Measurements from ENCODE around the gene RRP36.

The RRP36 gene

GRCh38 chr6:43007126-43007525, 14.3 kb upstream of the RRP36 start:
- no peak for DNase-seq (ENCODE audit: low read depth)

- DNase-seq (ENCODE audit: low read depth), result no peak
Measured at GRCh38 chr6:43009124-43009523, 12.3 kb upstream of the RRP36 start.

DNA sequence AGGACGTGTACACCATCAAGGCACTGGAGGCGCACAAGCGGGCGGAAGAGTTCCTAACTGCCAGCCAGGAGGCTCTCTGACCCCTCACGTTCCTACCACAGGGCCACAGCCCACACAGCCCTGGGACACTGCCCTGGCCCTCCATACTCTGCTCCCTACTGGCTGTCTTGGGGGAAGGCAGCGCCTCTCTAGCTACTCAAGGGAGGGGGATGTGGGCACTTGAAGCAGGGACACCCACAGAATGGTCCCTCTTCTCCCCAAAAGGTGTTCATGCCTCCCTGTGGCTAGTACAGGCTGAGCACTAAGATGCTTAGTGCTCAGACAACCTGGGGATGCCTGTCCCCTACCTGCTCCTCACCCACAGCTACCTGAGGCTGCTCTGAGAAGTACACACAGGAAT, 10.2 kb upstream of the RRP36 start:
- DNase-seq (ENCODE audit: low read depth), result no peak

- DNase-seq (ENCODE audit: low read depth), result no peak
Measured at GRCh38 chr6:43012364-43012763, 9.1 kb upstream of the RRP36 start.

DNA sequence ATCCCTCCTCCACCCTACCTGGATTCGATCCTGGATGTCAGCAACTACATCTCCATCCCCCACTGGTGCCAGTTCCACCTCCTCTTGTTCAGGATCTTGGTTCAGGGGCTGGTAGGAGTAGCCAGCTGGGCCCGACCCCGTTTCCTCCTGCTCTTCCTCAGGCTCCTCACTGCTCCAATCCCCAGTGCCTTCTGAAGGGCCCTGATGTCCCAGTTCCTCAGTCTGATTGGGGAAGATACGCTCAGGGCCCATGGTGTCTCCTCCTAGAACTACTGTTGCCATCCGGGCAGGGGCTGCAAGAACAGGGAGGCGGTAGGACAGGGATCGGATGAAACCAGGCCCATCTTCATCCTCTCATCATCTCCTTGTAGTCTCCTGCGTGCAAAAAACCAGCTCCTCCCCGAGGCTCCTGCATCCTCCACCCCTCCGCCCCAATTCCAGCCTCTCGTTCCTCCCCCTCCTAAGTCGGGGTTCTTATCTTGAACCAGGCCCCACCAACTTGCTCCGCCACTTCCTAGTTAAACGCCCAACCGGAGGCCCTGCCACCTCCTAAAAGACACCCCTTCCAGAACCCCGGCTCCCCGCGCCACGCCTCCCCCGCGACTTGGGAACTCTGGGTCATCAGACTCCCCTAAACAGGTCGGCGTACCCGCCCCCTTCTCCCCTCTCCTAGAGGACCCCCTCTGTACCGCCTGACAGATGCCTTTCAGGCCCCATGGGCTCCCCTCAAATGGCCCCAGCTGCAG, 8.2 kb upstream of the RRP36 start:
- DNase-seq (ENCODE audit: low read depth), result no peak

DNA sequence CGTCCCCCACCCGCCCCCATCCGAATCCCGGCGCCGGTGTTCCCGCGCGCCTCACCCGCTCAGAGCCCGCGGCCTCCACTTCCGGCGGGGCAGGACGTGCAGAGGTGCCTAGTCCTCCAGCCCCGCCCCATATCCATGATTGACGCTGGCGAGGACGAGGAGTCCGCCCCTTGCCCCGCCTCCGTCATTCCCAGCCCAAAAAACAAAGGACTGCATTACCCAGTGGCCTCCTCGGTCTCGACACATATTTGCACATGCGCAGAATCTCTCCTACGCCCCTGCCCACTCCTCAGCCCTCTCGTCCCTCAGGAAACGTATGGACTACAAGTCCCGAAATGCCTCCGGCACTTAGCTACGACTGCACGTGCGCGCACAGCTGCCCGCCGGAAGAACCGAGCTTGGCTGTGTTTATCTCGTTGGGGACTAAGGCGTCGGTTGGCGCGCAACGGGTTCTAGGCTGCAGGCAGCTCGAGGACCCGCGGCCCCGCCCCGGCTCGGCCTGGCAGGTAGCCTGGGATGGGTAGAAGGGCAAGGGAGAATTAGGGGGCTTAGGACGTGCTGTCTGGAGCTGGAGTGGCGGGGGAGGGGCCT, 7.5 kb upstream of the RRP36 start, which contains the start of the genes KLHDC3 and MEA1:
Gene KLHDC3 (plus strand): TSS at position 407 of the 591 bp plus-strand sequence. CDS start 2,944 bp downstream, outside the sequence.
Gene MEA1 (minus strand): TSS at position 104 of the 591 bp plus-strand sequence. CDS start 133 bp downstream, outside the sequence.
- DNase-seq (ENCODE audit: low read depth), result peak; percentile 97

GRCh38 chr6:43014434-43014909, 7.0 kb upstream of the RRP36 start:
- DNase-seq (ENCODE audit: low read depth), result no peak

- DNase-seq (ENCODE audit: low read depth), result no peak
Measured at GRCh38 chr6:43016176-43016942, 5.1 kb upstream of the RRP36 start.

GRCh38 chr6:43016943-43017334, 4.5 kb upstream of the RRP36 start:
- DNase-seq (ENCODE audit: low read depth), result no peak

- no peak for DNase-seq (ENCODE audit: low read depth)
Measured at GRCh38 chr6:43019152-43019551, 2.3 kb upstream of the RRP36 start.

DNA sequence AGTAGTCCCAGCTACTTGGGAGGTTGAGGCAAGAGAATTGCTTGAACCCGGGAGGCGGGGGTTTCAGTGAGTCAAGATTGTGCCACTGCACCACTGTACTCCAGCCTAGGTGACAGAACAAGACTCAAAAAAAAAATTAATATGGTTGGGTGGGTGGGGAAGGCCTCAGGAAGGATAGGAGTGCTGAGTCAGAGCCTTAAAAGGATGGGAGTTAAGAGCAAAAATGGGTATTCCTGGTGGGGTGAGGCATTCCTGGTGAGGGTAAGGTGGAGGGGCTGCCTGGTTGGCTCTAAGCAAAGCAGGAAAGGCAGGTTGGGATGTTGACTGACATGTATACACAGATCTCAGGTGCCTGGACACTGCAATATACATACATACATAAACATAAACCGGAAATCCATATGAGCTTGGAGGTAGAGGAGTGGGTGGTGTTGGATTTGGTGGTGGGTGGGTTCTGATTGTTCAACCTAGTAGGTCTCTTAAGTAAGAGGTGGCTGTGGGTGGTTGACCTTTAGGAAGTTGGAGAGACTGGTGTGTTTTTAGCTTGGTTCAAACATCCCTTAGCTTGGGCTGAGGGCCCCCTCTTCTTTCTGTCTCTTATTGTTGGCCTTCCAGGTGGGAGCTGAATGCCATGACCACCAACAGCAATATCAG, 1.2 kb upstream of the RRP36 start:
- no peak for DNase-seq (ENCODE audit: low read depth)

DNA sequence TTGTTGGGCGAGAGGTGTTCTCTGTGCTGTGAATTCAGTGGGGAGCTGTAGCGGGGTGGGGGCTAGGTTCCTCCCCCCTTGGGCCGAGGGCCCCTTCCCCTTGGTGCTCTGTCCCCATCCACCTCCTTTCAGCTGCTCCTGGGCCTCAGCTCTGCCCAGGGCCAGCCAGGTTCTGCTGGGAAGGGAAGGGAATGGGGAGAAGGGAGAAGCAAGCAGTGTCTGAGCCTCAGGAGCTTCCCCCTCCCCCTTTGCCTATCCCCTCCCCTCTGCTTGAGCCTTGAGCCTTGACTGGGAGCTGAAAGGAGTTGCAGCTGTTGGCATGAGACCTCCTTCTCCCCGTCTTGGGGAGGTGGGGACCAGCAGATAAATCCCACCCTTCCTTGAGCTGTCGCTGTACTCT, 576 bp upstream of the RRP36 start:
- DNase-seq (ENCODE audit: low read depth), result no peak

DNA sequence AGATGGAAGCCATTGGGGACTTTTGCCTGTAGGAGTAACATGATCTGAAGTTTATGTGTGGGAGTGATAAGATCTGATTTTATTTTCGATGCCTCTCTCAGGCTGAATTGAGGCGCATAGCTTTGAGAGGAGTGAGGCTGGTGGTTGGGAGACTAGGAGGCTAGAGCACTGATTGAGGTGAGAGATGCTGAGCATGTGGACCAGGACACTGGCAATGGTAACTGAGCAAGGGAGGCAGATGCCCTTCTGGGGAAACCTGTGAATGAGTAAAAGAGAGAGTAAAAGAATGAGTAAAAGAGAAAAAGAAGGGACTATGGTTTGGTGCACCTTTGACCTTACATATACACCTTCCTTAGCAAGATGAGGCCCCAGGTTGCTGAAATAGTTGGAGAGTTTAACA, 3.0 kb downstream of the RRP36 start:
- no peak for DNase-seq (ENCODE audit: low read depth)

- no peak for DNase-seq (ENCODE audit: low read depth)
Measured at GRCh38 chr6:43026365-43026764, 4.9 kb downstream of the RRP36 start.

DNA sequence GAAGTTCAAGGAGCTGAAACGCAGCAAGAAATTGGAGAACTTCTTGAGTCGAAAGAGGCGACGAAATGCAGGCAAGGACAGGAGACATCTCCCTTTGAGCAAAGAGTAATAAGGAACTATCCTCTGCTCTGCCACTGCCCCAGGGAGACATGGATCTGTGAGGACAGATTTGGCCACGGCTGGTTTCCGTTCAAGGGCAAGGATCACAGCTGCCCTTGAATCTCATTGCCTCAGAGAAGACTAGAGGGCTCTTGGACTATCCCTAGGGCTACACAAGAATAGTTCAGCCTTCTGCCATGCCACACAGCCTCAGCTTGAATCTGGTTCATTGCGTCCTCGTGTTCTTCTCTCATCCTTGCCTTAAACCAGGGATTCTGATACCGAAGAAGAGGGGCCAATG, 7.7 kb downstream of the RRP36 start:
- no peak for DNase-seq (ENCODE audit: low read depth)

DNA sequence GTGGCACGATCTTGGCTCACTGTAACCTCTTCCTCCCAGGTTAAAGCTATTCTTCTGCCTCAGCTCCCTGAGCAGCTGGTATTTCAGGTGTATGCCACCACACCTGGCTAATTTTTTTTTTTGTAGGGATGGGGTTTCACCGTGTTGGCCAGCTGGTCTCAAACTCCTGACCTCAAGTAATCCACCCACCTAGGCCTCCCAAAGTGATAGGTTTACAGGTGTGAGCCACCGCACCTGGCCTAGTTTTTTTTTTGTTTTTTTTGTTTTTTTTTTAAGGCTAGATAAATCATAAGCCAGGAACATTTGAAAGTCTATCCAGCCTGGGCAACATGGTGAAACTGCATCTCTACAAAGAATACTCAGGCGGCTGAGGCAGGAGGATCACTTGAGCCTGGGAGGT, 10.9 kb downstream of the RRP36 start:
- DNase-seq (ENCODE audit: low read depth), result no peak

GRCh38 chr6:43033496-43034189, 12.2 kb downstream of the RRP36 start:
- DNase-seq (ENCODE audit: low read depth), result no peak

- DNase-seq (ENCODE audit: low read depth), result no peak
Measured at GRCh38 chr6:43034190-43034525, 12.7 kb downstream of the RRP36 start.

- DNase-seq (ENCODE audit: low read depth), result no peak
Measured at GRCh38 chr6:43035495-43036194, 14.2 kb downstream of the RRP36 start.

DNA sequence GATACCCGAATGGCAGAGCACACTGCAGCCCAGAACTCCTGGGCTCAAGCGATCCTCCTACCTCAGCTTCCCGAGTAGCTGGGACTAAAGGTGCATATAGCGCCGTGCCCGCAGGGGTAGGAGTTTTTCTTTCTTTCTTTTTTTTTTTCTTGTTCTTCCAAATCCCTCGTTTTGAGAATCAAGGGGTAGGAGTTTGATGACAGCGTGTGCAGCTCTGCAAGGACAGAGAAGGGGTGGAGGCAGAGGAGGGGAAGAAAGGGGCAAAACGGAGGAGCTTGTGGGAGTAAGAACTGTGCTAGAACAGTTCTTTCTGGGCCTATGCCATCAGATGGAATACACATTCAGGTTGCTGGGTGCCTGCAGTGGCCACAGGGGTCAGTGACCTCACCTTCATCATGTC, 15.3 kb downstream of the RRP36 start:
- no peak for DNase-seq (ENCODE audit: low read depth)

- DNase-seq (ENCODE audit: low read depth), result no peak
Measured at GRCh38 chr6:43037197-43037596, 15.8 kb downstream of the RRP36 start.
